HG03139 (cell line): ENCODE data around the gene EPHA1.
"Not testable (repeated sequence)": the region's sequence is repeated elsewhere in the genome, so short reads cannot be mapped to it uniquely, and the experiment has no call there.

ENCODE experiments used
- ATAC-seq: cut with Tn5 transposase; IDR thresholded peaks from one replicate; pipeline ENCODE4 v1.9.1; 2021; ENCODE audit not compliant: unreplicated experiment

The EPHA1 gene

DNA sequence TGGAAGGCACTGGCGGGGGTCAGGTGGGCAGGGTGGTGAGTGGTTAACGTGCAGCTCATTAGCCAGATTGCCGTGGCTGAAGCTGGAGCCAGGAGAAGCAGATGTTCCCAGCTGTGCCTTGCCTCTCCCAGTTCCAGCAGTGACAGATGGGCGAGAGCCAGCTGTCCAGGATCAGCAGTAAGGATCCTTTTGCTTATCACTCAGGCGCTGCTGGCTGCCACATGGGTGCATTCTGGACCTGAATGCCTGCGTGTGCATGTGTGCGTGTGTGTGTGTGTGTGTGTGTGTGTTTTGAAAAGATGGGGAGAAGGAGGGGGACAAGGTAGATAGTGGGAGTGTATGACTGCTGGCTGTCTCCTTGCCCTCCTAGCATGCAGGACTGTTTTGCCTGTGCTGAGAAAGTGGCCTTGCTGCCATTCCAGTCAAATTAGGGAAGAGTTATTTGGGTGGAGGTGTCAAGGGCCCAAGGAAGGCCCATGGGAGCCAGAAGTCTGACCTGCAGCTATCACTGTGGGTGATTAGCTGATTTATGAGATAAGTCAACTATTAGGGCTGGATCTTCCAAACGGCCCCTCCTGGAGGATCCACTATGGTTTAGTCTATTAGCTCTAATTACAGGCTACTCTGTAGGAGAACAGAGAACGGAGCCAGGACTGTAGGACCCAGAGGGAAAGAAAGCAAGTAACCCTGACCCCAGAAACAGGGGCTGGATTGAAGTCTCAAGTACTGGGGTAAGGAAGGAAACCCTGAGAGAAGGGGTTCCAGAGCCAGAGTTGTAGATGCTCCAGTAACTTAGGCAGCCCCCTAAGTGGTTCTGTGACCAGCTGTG lies 3.3 kb downstream of the EPHA1 start:
- no peak for ATAC-seq

DNA sequence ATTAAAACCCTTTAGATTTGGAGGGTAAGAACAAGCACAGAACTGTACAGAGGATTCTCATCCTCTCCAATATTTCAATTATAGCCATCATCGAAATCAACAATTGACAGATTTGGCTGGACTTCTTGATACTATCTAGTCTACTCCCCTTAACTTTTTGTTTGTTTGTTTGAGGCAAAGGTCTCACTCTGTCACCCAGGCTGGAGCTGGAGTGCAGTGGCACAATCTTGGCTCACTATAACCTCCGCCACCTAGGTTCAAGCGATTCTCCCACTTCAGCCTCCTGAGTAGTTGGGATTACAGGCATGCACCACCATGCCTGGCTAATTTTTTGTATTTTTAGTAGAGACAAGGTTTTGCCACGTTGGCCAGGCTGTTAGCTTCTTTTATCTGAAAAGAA lies 6.4 kb downstream of the EPHA1 start:
- not testable (repeated sequence) for ATAC-seq

DNA sequence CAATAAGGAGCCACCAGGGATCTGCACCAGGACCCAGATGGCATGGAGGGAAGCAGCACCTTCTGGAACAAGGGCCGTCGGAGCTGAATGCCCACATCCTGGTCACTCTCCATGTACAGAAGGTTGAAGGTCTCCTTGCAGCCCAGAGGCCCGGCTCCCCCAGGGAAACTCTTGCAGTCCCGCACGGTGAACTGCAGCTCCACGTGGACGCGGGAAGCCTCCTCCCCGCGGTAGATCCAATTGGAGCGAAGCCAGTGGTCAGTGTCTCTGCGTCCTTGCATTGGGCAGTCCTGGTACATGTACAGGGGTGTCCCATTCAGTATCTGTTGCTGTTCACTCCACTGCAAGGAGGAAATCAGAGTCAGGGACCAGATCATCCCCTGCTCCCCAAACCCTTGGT lies 7.4 kb downstream of the EPHA1 start:
- ATAC-seq = no peak

DNA sequence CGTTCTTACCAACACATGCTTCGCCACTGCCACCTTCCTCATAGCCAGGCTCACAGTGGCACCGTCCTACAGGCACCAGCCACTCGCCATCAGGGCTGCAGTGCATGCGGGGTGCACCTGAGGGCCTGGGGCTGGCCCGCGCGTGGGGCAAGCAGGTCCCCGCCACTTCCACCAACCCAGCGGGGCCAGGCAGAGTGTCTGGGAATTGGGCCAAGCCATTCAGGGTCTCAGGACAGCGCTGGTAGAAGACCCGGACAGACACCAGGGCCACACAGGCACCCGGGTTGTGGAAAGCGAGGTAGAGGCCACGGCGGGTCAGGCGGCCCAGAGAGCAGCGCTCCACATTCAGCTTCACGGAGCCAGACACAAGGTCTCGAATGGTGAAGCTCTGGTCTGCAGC lies 9.0 kb downstream of the EPHA1 start:
- ATAC-seq = no peak

DNA sequence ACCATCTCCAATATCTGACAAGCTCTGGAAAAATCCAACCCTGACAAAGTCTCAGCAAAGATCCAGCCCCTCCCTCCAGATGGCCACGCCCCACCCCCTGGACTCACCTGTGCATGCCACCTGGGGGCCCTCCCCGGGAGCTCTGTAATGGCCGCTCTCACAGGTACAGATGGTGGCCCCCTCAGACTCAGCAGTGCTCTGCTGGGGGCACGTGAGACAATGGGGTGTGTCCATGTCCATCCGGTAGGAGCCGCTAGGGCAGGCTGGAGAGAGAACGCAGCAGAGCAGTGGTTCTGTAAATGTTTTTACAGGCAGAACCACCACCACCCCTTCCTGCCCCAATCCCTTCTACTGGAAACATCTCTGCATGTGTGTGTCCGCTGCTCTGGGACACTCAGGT lies 9.5 kb downstream of the EPHA1 start:
- ATAC-seq = no peak

DNA sequence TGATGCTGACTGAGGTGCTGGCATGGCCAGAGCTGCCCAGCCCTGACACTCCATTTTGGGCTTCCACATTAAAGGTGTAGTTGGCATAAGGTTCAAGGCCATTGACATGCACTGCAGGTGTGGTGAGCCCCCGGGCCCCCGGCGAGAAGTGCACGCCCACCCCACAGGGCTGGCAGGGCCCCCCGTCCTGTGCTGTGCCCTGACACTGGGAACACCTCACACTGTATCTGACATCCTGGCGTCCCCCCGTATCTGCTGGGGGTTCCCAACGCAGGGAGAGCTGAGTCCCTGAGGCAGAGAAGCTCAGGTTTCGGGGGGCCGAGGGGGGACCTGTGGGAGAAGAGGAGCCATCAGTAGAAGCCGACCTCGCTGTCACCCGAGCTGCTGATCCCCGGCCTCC lies 10.0 kb downstream of the EPHA1 start:
- no peak for ATAC-seq

DNA sequence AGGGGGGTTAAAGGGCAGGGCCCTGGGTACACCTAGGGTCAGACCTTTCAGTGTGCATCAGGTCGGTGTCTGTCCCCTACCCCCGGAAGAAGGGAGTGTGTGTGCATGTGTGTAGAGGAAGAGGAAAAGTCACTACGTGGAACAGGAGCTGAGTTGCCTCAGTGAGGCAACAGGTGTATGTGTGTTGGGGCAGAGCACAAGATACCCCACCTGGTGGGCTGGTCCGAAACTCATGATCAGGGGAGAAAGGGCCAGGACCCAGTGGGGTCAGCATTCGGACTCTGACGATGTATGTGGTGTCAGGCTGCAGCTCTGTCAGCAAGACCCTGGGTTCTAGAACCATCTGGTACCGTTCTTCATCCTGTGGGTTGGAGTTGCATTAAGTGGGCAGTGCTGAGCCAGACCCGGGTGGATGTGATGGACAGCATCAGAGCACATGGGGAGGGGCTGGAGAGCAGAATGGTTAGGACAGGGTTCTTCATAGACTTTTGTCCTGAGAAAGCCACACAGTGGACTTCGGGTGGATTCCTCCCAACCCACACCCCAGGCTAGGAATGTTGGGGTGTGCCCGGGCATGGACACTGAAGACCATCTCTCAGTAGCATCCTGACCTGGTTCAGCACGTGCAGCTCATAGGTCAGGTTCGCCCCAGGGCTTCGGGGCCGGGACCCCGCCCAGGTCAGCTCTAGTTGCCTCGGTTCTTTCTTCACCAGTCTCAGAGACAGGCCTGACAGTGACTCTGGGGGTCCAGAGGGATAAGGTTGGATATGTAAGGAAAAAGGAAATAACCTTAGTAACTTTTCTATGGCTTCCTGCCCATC lies 10.7 kb downstream of the EPHA1 start:
- ATAC-seq = no peak

DNA sequence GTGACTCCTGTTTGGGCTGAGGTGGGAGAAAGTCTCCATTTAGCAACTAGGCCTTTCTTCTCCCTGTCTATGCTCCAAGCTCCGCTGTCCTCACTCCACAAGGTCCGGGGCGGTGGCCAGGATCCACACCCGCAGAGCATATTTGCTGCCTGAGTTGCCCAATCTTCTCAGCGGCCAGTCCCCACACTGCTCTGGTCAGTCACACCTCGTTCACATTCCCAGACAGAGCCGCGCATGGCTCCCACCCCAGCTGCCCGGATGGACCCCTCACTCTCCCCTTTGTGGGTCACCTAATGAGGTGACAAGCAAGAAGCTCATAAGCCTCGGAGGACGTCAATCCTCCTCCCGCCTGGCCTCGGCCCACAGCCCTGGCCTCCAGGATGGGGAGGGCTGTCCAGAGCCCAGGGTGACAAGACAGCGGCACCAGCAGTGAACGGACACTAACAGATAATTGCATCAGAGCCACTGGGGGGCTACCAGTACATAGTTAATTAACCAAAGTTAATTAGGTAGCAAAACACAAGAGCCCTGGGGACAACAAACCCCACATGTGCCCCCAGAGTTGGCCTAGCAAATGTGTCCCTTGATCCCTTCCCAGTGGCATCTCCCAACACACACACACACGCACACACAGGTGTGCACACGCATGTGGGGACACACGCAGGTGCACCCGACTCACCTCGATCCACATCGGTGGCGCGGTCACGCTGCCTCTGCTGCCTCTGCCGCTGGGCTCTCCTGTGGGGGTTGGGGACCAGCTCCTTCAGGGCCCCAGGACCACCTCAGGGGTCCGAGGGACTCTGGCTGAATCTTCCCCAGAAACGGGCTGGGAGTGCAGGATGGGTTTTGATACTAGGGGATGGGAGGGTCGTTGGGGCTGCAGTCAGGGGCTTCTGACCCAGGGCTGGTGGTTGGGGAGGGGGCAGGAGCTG lies 11.8 kb downstream of the EPHA1 start:
- ATAC-seq = no peak

DNA sequence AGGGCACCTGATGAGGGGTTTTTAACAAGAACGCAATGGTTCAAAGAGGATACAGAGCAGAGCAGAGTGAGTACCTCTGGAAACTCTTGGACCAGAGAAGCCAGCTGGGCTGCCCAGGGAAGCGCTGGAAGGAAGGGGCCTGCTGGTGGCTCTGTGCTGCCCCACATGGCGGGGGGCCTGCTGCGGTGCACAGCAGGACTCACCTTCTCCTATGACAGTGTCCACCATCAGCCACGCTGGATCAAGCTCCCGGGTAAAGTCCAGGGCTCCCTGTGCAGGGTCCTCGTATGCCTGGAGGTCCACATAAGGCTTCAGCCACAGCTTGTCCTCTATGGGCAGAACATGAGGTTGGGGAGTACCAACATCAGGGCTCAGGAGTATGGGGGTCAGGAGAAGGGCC lies 12.5 kb downstream of the EPHA1 start:
- no peak for ATAC-seq

DNA sequence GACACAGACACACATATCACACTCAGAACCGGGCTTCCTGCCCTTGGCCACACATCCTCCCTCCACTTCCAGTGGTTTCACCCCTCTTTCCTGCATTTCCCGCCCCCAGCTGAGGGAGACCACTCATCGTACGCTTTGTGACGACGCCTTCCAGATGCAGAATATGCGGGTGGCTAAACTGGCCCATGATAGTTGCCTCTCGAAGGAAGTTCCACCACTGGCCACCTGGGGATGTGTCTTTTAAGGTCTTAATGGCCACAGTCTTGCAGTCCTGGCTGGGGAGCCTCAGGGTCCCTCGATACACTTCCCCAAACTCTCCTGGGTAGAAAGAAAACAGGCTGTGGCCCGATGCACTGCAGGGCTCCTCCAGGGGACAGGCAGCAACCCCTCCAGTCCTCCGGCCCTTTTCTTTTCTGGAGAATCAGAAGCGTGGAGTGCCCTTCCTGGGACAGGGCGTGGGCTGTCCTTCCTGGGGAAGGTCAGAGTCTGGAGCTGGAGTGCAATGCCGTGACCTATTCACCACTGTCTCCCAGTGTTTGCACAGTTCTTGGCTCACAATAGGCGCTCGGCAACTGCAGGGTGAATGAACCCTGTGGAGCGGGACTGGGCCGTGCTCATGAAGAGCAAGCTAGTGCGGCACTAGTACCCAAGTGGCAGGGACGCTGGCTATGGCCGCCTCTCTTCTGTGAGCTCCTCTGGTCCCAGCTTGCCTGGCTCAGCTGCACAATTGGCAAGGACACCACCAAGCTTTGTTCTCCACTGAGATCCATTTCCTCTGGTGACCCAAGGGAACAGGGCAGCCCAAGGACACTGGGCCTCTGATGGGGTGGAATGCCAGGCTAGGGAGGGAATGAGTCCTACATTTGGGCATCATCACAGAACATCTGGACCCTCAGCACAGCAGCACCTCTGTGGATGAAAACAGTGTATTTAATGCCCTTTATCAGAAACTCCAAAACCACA lies 13.2 kb downstream of the EPHA1 start:
- ATAC-seq = no peak

DNA sequence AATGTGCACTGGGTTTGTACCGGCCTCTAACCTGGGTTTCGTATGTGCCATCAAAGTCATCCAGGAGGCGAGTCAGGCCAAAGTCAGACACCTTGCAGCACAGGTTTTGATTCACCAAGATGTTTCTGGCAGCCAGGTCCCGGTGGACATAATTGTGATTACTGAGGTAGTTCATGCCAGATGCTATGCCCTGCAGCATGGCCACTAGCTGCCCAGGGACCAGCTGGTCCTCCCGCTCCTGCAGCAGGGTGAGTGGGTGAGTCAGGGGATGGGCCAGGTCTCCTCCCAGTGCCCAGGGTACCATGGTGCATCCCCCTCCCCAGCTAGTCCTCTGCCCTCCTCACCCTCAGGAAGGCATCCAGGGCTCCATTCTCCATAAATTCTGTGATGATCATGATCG lies 13.9 kb downstream of the EPHA1 start:
- no peak for ATAC-seq

DNA sequence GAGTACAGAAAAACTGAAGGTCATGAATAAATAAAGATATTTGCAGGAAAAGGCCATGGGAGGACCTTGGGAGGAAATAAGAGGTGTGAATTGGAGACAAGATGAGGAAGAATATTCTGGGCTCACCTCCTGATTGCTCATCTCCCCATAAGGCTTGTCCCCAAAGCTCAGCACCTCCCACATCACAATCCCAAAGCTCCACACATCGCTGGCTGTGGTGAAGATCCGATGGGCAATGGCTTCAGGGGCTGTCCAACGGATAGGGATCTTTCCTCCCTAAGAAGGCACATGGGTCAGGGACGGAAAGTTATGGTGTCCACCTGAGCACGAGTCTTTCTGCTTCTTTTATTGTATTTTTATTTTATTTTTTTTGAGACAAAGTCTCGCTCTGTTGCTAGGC lies 14.6 kb downstream of the EPHA1 start:
- no peak for ATAC-seq

DNA sequence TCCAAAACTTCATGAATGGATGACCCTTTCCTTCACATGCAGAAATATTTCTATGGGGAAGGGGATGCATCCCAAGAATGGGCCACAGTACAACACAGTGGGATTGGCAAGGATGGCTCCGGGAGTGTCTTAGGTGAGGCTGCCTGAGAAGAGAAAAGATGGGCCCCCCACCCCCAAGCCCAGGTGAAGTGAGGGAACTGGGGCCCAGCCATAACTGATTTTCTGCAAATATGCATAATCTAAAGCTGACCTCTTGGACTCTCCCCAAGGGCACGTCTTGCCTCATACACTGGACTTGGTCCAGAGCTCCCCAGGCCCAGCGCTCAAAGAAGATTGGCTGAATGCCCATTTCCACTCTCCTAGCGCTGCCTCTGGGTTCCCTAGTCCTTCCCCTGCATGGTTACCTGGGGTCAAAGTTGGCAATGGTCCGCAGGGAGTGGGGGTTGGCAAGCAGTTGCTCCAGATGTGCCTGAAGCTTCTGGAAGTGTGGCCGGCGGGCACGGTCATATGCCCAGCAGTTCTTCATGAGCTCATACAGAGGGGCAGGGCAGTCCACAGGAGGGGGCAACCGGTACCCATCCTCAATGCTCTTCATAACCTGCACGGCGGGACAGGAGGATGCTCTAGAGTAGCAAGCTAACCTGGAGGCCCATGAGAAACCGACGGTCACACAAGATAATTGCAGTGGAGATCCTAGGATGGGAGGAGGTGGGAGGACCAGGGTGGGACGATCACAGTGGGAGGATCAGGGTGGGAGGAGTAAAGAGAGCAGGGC lies 15.2 kb downstream of the EPHA1 start:
- no peak for ATAC-seq

DNA sequence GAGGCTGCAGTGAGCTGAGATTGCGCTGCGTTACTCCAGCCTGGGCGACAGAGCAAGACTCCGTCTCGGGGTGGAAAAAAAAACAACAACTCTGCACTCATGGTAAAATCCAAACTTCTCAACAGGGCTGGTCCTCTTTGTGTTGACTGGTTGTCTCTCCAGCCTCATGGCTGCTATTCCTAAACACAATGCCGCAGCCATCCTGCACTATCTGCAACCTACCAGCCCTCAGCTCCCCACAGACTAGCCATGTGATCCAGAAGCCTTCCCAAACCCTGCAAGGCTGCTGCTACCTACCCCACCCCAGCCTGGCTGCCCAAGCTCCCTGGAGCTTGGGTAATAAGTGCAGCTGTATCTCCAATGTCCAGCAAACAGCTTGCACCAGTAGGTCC lies 15.8 kb downstream of the EPHA1 start:
- no peak for ATAC-seq

DNA sequence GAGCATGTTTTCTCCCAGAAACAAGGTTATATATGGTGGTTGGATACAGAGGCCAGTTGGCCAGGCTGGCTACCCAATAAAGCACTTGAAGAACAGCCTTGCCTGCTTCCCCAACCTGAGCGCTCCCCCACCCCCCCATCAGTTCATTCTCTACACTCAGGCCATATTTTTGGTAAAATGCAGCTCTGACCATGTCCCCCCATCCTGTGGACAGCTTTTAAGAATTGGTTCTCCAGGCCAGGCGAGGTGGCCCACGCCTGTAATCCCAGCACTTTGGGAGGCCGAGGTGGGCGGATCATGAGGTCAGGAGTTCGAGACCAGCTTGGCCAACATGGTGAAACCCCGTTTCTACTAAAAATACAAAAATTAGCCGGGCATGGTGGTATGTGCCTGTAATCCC lies 16.2 kb downstream of the EPHA1 start:
- ATAC-seq = not testable (repeated sequence)

DNA sequence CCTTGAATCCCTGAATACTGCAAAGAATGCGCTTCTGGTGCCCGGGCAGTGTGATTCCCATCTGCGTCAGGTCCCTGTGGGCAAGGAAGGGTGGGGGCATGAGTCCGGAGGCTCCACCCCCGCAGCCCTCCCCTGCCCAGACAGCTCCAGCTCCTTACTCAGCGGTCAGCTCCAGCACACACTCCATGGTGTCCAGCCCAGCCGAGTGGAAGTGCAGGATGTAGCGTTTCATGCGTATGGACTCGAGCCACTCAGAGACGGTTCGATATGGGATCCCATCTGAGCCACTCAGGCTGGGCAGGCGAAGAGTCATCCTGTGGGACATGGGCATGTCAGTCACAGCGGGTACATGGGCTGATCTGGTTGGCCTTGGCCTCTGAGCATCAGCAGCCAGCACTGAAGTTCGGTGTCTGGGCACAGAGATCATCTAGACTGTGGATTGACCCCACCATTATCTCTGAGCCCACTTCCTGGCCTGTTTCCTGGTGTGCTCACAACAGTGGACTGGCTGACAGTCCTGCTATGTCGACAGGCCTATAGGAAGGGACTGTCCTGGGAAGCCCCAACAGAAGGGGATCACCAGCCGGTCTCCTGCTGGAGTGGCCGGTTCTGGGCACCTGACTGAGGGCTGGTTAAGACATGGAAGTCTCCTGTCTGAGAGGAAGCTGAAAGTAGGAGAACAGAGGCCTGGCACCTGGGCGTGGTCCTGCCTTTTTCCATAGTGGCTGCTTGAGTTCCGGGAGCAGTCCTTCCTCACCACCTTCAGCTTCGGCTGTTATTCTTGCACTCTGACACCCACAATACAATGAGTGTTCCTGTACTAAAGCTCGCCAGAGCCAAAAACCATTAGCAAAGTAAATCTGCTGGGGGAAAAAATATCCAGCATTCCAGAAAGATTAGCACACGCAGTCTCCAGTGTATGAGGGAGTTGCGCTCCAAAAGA lies 16.9 kb downstream of the EPHA1 start:
- ATAC-seq = no peak

DNA sequence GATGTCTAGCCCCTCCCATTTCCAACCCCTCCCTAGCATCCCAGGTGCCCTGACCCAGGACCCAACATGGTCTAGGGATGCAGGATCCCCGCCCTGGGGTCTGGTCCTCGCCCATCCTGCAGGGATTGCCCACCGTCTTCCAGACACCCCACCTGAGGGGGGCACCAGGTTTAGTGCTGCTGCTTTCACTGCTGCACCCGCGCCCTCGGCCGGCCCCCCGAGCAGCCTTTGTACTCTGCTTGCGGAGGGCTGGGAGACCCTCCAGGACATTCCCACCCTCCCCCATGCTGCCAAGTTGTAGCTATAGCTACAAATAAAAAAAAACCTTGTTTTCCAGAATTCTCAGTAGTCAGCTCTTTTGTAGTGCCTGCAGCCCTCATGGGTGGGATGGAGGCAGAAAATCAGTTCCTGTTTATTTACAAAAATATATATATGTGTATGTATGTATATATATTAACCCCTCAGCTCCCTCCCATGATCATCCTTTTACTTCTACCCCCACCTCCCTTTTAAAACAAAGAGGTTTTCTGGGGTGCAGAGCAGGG lies 17.8 kb downstream of the EPHA1 start:
- ATAC-seq = no peak
